Fibroblast of skin of right quadriceps (primary cell): ENCODE data around the gene DPP7.

Experiments
- DNase-seq: peaks from one replicate; pipeline ENCODE4 v3.0.0-alpha.2; 2013

The DPP7 gene

GRCh38 chr9:137110147-137110910 is 4.2 kb downstream of the DPP7 start:
- DNase-seq, result no peak

GRCh38 chr9:137109250-137110146 is 5.0 kb downstream of the DPP7 start:
- DNase-seq, result no peak

GRCh38 chr9:137108608-137109249 is 5.8 kb downstream of the DPP7 start:
- no peak for DNase-seq

- no peak for DNase-seq
Observed at GRCh38 chr9:137107982-137108381, 6.6 kb downstream of the DPP7 start.

GRCh38 chr9:137107312-137107921 is 7.1 kb downstream of the DPP7 start:
- DNase-seq, result no peak

GRCh38 chr9:137106662-137107250 is 7.8 kb downstream of the DPP7 start:
- no peak for DNase-seq

GRCh38 chr9:137105814-137106661 is 8.5 kb downstream of the DPP7 start:
- DNase-seq, result no peak

- DNase-seq, result no peak
Observed at GRCh38 chr9:137103206-137103999, 11.1 kb downstream of the DPP7 start.

- no peak for DNase-seq
Observed at GRCh38 chr9:137099231-137099630, 15.3 kb downstream of the DPP7 start.

- no peak for DNase-seq
Observed at GRCh38 chr9:137097761-137098462, 16.6 kb downstream of the DPP7 start.

- no peak for DNase-seq
Observed at GRCh38 chr9:137096785-137097546, 17.6 kb downstream of the DPP7 start.

GRCh38 chr9:137095664-137096517 is 18.6 kb downstream of the DPP7 start:
- DNase-seq, result no peak

GRCh38 chr9:137089232-137089947 is 25.1 kb downstream of the DPP7 start:
- DNase-seq, result no peak

- no peak for DNase-seq
Observed at GRCh38 chr9:137088121-137088520, 26.4 kb downstream of the DPP7 start.

- no peak for DNase-seq
Observed at GRCh38 chr9:137087409-137087925, 27.1 kb downstream of the DPP7 start.

GRCh38 chr9:137086531-137087408 is 27.8 kb downstream of the DPP7 start, which contains the start of gene MAN1B1:
MAN1B1 (plus strand) TSS chr9:137086985; CDS start chr9:137087000, 15 bp downstream.
- peak; percentile 98 for DNase-seq
